Heart left ventricle (tissue), 16 donors: ENCODE results near the gene PHEX. TPM values are rescaled to one million over a fixed set of nuclear protein-coding genes. Genes with fewer than 3 reads are reported as not detected.

Source experiments
- ATAC-seq, 4 donors: fragments of 200-7000 bp; cut with Tn5 transposase; one replicate each; pipeline ENCODE4 v1.9.1; 2020 to 2022; ENCODE audit warnings: moderate library complexity in 4 of 4, mild to moderate bottlenecking in 3 of 4, moderate number of reproducible peaks in 1 of 4
- DNase-seq, 5 donors: peaks; one replicate each; pipeline ENCODE4 v3.0.0-alpha.2; 2020
- H3K27ac ChIP-seq, 12 donors: fragments of 200-600 bp; sonication (generic) in 4 of 12; one replicate each; pipeline versions ENCODE4 v1.5.0 to v1.8.0; 2016 to 2022; ENCODE audit warnings: mild to moderate bottlenecking in 2 of 12
- H3K27me3 ChIP-seq, 9 donors: fragments of 200-600 bp; sonication (generic) in 2 of 9; one replicate each; pipeline versions ENCODE4 v1.5.1 to v1.8.0; 2016 to 2022; ENCODE audit warnings: mild to moderate bottlenecking in 3 of 9
- H3K36me3 ChIP-seq, 9 donors: fragments of 200-600 bp; sonication (generic) in 2 of 9; one replicate each; pipeline versions ENCODE4 v1.5.0 to v1.8.0; 2018 to 2022; ENCODE audit warnings: mild to moderate bottlenecking in 2 of 9
- H3K4me1 ChIP-seq, 12 donors: fragments of 200-600 bp; sonication (generic) in 4 of 12; one replicate each; pipeline versions ENCODE4 v1.5.0 to v1.8.0; 2016 to 2022; ENCODE audit warnings: mild to moderate bottlenecking in 3 of 12
- H3K4me3 ChIP-seq, 12 donors: fragments of 200-600 bp; sonication (generic) in 4 of 12; one replicate each; pipeline versions ENCODE4 v1.5.0 to v1.8.0; 2017 to 2022; ENCODE audit warnings: mild to moderate bottlenecking in 9 of 12, moderate library complexity in 4 of 12
- H3K9me3 ChIP-seq, 12 donors: fragments of 200-600 bp; sonication (generic) in 4 of 12; one replicate each; pipeline versions ENCODE4 v1.5.0 to v1.8.0; 2016 to 2022; ENCODE audit warnings: mild to moderate bottlenecking in 1 of 12
- POLR2A ChIP-seq, 2 donors: fragments of 450-650 bp; IDR thresholded peaks; one replicate each; pipeline ENCODE4 v1.6.1; 2017; ENCODE audit warnings: antibody characterized with exemption in 2 of 2, mild to moderate bottlenecking in 2 of 2, moderate library complexity in 2 of 2
- WGBS, 4 donors: extraction: QIAGEN DNeasy Blood & Tissue Kit in 2 of 4; methylation state at CpG; one replicate each; pipeline versions ENCODE4 v1.1.5 to v1.1.7; 2013 to 2018; 5-methylcytosine and 5-hydroxymethylcytosine counted together
- intact Hi-C, 10 donors: fragments of 100-400 bp; cut with DNase I; formaldehyde crosslinking; loops; one replicate each; pipeline versions ENCODE4 v1.11.1 to v1.14.2; 2022
- polyA plus RNA-seq, 2 donors: library from polyadenylated mRNA; stranded (reverse); fragments of 200-250 nt; gene quantifications; one replicate each; pipeline ENCODE4 v1.2.3, GENCODE V29; 2013
- total RNA-seq, 9 donors: library from RNA; depleted of rRNA in 2 of 9; stranded (reverse); fragments of >200 nt in 2 of 9; fragmentation: NEBNext Ultra II Directional in 3 of 9; extraction: Animal tissue kit (Norgen Biotek cat#: 25700) in 3 of 9; gene quantifications; one replicate each; pipeline versions ENCODE4 v1.1.0 to v1.2.4, GENCODE V29; 2016 to 2023
- TF ChIP-seq, protein P1 (sequence below), 12 donors: fragments of 200-600 bp; sonication (generic) in 4 of 12; IDR thresholded peaks; one replicate each; pipeline versions ENCODE4 v1.5.0 to v1.8.0; 2018 to 2022; ENCODE audit warnings: antibody characterized with exemption in 12 of 12, mild to moderate bottlenecking in 5 of 12
- donor health status: ischemic (EF 13 %, LVEDD 7.1; RV severe dilation, severe dysfunction).
- donor health status: healthy with polysubstance abuse.
- donor health status: DM: no; HTN: yes; CAD: no.
- donor health status: DM: no; HTN: no; CAD: no.
- donor health status: ischemic (EF 25% LVEDD 6.9; RV normal size, moderate dysfunction).
- donor health status: ischemic (EF 25% LVEDD 5.7; RV mildly dilated, moderate dysfunction).
- donor health status: healthy.
- donor health status: DM: yes; HTN: yes; CAD: no.
- donor health status: ischemic (EF 35%, LVEDD 5.7; RV mildly dilated, moderate dysfunction).
- donor health status: nonischemic (EF 11% LVEDD 7.7; RV severe dilation, severe dysfunction).
- donor health status: DM: yes; HTN: yes; CAD: no.
- donor health status: PGD.
- donor health status: ischemic (EF 29% LVEDD 5.4; RV normal size, mild dysfunction).
- donor health status: nonischemic (EF 23%, LVEDD 6.1; RV moderate dilation, normal function).

PHEX gene
- total and polyA plus RNA-seq, 11 donors: 0.01 to 0.53 (median 0.23) TPM; not detected in 5

DNA sequence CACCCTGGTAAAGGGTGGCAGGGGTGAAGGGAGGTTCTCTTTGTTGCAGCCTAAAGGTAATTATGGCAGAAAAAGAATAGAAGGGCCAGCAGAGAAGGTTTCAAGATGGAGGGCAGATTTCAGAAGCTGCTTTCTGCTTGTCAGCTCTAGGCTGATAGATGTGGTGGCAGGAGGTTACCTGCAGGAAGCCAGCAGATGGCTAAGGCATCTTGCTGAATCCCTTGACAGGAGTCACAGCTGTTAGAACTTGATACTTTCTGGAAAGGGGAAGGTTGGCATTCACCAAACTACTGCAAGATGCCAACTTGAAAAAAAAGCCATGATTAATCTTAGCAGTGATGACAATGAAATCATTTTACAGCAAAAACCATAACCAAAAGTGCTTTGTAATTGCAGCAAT lies 171.1 kb downstream of the PHEX start:
- intact Hi-C loops: no loop called here
- ATAC-seq: no peak
- Histone ChIP-seq H3K9me3 (no peaks in the 10 kb centered on the region), H3K4me3 (no peak overlapping the region), H3K27me3 (no peaks in the 10 kb centered on the region), H3K36me3 (no peaks in the 10 kb centered on the region), H3K27ac (no peak overlapping the region), H3K4me1 (no peaks in the 10 kb centered on the region)
- no peak for DNase-seq
- no peak for TF ChIP-seq POLR2A (IDR thresholded peaks at IDR 0.05)
- TF ChIP-seq, protein P1, sequence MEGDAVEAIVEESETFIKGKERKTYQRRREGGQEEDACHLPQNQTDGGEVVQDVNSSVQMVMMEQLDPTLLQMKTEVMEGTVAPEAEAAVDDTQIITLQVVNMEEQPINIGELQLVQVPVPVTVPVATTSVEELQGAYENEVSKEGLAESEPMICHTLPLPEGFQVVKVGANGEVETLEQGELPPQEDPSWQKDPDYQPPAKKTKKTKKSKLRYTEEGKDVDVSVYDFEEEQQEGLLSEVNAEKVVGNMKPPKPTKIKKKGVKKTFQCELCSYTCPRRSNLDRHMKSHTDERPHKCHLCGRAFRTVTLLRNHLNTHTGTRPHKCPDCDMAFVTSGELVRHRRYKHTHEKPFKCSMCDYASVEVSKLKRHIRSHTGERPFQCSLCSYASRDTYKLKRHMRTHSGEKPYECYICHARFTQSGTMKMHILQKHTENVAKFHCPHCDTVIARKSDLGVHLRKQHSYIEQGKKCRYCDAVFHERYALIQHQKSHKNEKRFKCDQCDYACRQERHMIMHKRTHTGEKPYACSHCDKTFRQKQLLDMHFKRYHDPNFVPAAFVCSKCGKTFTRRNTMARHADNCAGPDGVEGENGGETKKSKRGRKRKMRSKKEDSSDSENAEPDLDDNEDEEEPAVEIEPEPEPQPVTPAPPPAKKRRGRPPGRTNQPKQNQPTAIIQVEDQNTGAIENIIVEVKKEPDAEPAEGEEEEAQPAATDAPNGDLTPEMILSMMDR (IDR thresholded peaks at IDR 0.05): no peak

DNA sequence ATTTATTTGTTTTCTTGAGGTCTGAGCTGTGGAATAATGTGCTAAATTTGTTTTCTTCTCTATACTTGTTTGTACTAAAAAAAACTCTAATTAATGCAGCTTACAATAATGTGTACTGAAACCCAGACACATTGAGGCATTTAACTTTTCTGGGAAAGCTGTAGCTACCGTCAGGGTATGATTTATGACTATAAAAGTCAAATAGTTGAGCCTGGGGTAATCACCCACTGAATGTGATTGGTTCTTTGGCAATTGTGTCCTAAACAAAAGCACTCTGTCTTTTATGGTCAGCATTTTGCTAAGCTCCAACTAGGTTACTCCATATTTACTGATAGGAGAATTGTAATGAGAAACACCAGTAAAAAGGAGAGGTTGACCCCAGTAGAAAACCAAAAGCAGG lies 174.7 kb downstream of the PHEX start:
- intact Hi-C loops: no loop called here
- no peak for ATAC-seq
- Histone ChIP-seq H3K27me3 (no peaks in the 10 kb centered on the region), H3K27ac (no peak overlapping the region), H3K36me3 (no peaks in the 10 kb centered on the region), H3K9me3 (no peaks in the 10 kb centered on the region), H3K4me1 (no peaks in the 10 kb centered on the region), H3K4me3 (no peak overlapping the region)
- 66 to 88% (median 78%) methylated on average over 1 of the region's 1 CpG for WGBS, 4 donors
- no peak for DNase-seq
- TF ChIP-seq, protein P1 (IDR thresholded peaks at IDR 0.05): no peak

DNA sequence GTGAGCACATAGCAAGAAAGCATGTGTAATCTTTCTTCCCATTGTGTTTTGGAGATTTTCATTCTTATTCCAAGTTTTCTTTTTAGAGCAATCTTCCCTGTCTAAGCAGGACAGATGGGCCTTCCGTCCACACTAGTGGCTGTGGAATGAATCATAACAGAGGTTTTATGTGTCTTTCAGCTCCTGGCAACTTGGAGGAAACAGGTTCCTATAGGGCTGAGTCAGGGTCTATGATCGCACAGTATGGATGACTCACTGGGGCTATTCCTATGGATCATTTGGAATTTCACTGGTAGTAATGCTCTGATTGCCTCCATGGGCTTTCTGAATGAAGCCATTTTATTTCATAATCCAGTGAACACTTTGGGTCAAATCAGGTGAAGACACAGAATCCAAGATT lies 188.8 kb downstream of the PHEX start:
- peaks cover 0 to 3% (median 0%) of the 10 kb centered on the region in 9 donors for H3K27me3 ChIP-seq
- H3K27ac ChIP-seq: no peak overlapping the region
- H3K4me1 ChIP-seq: no peaks in the 10 kb centered on the region
- H3K36me3 ChIP-seq: no peaks in the 10 kb centered on the region
- intact Hi-C loops: no loop called here
- TF ChIP-seq, protein P1 (IDR thresholded peaks at IDR 0.05): no peak
- no peak for TF ChIP-seq POLR2A (IDR thresholded peaks at IDR 0.05)
- ATAC-seq (no peak), DNase-seq (no peak)
- 77 to 93% (median 93%) methylated on average over 2 of the region's 2 CpGs for WGBS, 4 donors
- H3K9me3 ChIP-seq: no peaks in the 10 kb centered on the region
- no peak overlapping the region for H3K4me3 ChIP-seq

DNA sequence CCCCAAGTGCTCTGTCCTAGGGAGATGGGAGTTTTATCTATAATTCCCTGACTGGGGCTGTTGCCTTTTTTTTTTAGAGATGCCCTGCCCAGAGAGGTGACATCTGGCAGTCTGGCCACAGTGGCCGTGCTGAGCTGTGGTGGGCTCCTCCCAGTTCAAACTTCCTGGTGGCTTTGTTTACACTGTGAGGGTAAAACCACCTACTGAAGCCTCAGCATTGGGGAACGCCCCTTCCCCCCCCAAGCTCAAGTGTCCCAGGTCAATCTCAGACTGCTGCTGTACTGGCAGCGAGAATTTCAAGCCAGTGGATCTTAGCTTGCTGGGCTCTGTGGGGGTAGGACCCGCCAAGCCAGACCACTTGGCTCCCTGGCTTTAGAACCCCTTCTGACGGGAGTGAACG lies 202.3 kb downstream of the PHEX start:
- intact Hi-C loops: no loop called here
- Histone ChIP-seq H3K36me3 (no peaks in the 10 kb centered on the region), H3K27me3 (no peaks in the 10 kb centered on the region), H3K4me3 (no peak overlapping the region), H3K4me1 (no peaks in the 10 kb centered on the region), H3K9me3 (no peaks in the 10 kb centered on the region), H3K27ac (no peak overlapping the region)
- ATAC-seq (no peak), DNase-seq (no peak)
- TF ChIP-seq, protein P1 (IDR thresholded peaks at IDR 0.05): no peak
- TF ChIP-seq POLR2A (IDR thresholded peaks at IDR 0.05): no peak
- 65 to 84% (median 82%) methylated on average over 6 of the region's 6 CpGs for WGBS, 4 donors
